ENCODE measurements around the gene HMGXB4.

The HMGXB4 gene

GRCh38 chr22:35327690-35328471 is 70.6 kb downstream of the HMGXB4 start:
- no peak for DNase-seq

GRCh38 chr22:35328472-35328885 is 71.2 kb downstream of the HMGXB4 start:
- DNase-seq: no peak

- DNase-seq: no peak
These were observed 72.0 kb downstream of the HMGXB4 start for GRCh38 chr22:35329114-35329847.

- peak; percentile 89 for DNase-seq
These were observed 73.1 kb downstream of the HMGXB4 start for GRCh38 chr22:35330258-35330861.

- no peak for DNase-seq
These were observed 75.0 kb downstream of the HMGXB4 start for GRCh38 chr22:35332278-35332677.

GRCh38 chr22:35333220-35333619 is 75.9 kb downstream of the HMGXB4 start:
- DNase-seq: no peak

- DNase-seq: no peak
These were observed 76.7 kb downstream of the HMGXB4 start for GRCh38 chr22:35334004-35334403.

- DNase-seq: no peak
These were observed 78.2 kb downstream of the HMGXB4 start for GRCh38 chr22:35335468-35335867.

GRCh38 chr22:35335936-35336781 is 78.9 kb downstream of the HMGXB4 start:
- DNase-seq: no peak

GRCh38 chr22:35337932-35338331 is 80.6 kb downstream of the HMGXB4 start:
- no peak for DNase-seq

GRCh38 chr22:35341090-35341874 is 84.0 kb downstream of the HMGXB4 start:
- DNase-seq: no peak

GRCh38 chr22:35342390-35342789 is 85.1 kb downstream of the HMGXB4 start:
- DNase-seq: no peak

- no peak for DNase-seq
These were observed 86.6 kb downstream of the HMGXB4 start for GRCh38 chr22:35343664-35344550.

- no peak for DNase-seq
These were observed 87.8 kb downstream of the HMGXB4 start for GRCh38 chr22:35344956-35345690.

All from fibroblast of skin of right biceps (primary cell).